ENCODE data around the gene CERS6.

Gene CERS6

GRCh38 chr2:168514692-168515091, 58.6 kb downstream of the CERS6 start:
- no peaks in the 10 kb centered on the region for H3K9me3 ChIP-seq (ENCODE audit: control insufficient read depth, low read length)
- H3K4me3 ChIP-seq (ENCODE audit: low read depth, low read length): no peak overlapping the region
- H3K4me2 ChIP-seq (ENCODE audit: low read length): no peak overlapping the region
- no peaks in the 10 kb centered on the region for H3K36me3 ChIP-seq (ENCODE audit: control insufficient read depth, insufficient read depth, low read length)
- H3K27ac ChIP-seq: no peak overlapping the region
- H3K79me2 ChIP-seq: no peaks in the 10 kb centered on the region
- no peaks in the 10 kb centered on the region for H3K27me3 ChIP-seq (ENCODE audit: control insufficient read depth, insufficient read depth, low read length)
- no peak overlapping the region for H2AFZ ChIP-seq
- TF ChIP-seq, protein P1, sequence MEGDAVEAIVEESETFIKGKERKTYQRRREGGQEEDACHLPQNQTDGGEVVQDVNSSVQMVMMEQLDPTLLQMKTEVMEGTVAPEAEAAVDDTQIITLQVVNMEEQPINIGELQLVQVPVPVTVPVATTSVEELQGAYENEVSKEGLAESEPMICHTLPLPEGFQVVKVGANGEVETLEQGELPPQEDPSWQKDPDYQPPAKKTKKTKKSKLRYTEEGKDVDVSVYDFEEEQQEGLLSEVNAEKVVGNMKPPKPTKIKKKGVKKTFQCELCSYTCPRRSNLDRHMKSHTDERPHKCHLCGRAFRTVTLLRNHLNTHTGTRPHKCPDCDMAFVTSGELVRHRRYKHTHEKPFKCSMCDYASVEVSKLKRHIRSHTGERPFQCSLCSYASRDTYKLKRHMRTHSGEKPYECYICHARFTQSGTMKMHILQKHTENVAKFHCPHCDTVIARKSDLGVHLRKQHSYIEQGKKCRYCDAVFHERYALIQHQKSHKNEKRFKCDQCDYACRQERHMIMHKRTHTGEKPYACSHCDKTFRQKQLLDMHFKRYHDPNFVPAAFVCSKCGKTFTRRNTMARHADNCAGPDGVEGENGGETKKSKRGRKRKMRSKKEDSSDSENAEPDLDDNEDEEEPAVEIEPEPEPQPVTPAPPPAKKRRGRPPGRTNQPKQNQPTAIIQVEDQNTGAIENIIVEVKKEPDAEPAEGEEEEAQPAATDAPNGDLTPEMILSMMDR (IDR thresholded peaks at IDR 0.05): no peak
- H3K9ac ChIP-seq: no peak overlapping the region
- H3K4me1 ChIP-seq: no peaks in the 10 kb centered on the region

DNA sequence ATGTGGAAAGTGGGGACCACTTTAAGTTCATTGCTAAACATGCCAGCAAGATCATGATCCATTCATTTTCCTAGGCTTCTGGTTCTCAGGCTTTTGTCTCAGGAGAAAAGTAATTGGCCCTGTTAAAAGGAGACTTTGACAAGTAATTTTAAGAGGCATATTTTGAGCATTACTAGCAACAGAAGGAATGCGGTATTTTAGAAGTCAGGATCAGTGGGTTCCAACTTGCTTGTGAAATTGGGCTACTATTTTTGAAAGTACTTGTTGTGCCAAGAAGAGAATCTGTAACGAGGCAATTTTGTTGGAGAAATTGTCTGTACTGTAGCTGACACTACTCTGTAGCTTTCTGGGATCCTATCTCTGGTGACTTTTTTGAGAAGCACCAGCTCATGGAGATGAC, 59.4 kb downstream of the CERS6 start:
- no peak overlapping the region for H3K4me3 ChIP-seq (ENCODE audit: low read depth, low read length)
- H3K27me3 ChIP-seq (ENCODE audit: control insufficient read depth, insufficient read depth, low read length): no peaks in the 10 kb centered on the region
- H3K36me3 ChIP-seq (ENCODE audit: control insufficient read depth, insufficient read depth, low read length): no peaks in the 10 kb centered on the region
- H3K27ac ChIP-seq: no peak overlapping the region
- H2AFZ ChIP-seq: no peak overlapping the region
- no peaks in the 10 kb centered on the region for H3K9me3 ChIP-seq (ENCODE audit: control insufficient read depth, low read length)
- no peaks in the 10 kb centered on the region for H3K79me2 ChIP-seq
- no peaks in the 10 kb centered on the region for H3K4me1 ChIP-seq
- TF ChIP-seq, protein P1 (IDR thresholded peaks at IDR 0.05): no peak
- no peak overlapping the region for H3K9ac ChIP-seq
- H3K4me2 ChIP-seq (ENCODE audit: low read length): no peak overlapping the region

DNA sequence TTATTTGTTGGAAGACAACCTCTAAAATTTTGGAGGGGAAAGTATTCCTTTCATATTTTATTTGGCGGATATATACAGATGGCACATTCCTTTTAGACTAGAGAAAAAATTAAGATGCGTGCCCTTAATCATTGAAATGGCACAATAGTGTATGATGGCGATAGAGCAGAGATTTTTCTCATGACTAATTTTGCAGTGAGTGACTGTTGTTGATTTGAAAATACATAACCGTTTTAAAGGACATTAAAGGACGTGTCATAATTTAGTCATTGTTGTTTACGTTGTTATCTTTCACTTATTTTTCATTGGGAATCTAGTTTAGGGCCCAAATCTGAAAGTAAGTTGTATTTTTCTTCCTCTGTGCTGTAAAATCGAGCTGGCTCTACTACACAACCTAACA, 61.7 kb downstream of the CERS6 start:
- no peak overlapping the region for H2AFZ ChIP-seq
- no peak overlapping the region for H3K4me3 ChIP-seq (ENCODE audit: low read depth, low read length)
- H3K9ac ChIP-seq: no peak overlapping the region
- H3K36me3 ChIP-seq (ENCODE audit: control insufficient read depth, insufficient read depth, low read length): no peaks in the 10 kb centered on the region
- no peaks in the 10 kb centered on the region for H3K4me1 ChIP-seq
- peaks cover 2% of the 10 kb centered on the region for H3K79me2 ChIP-seq
- no peak overlapping the region for H3K4me2 ChIP-seq (ENCODE audit: low read length)
- no peaks in the 10 kb centered on the region for H3K27me3 ChIP-seq (ENCODE audit: control insufficient read depth, insufficient read depth, low read length)
- TF ChIP-seq, protein P1 (IDR thresholded peaks at IDR 0.05): no peak
- no peaks in the 10 kb centered on the region for H3K9me3 ChIP-seq (ENCODE audit: control insufficient read depth, low read length)
- no peak overlapping the region for H3K27ac ChIP-seq

GRCh38 chr2:168518555-168519066, 62.5 kb downstream of the CERS6 start:
- Histone ChIP-seq H3K4me1 (no peaks in the 10 kb centered on the region), H3K9ac (no peak overlapping the region), H3K36me3 (ENCODE audit: control insufficient read depth, insufficient read depth, low read length) (no peaks in the 10 kb centered on the region), H3K4me3 (ENCODE audit: low read depth, low read length) (no peak overlapping the region), H2AFZ (no peak overlapping the region), H3K27ac (no peak overlapping the region), H3K79me2 (peaks cover 5% of the 10 kb centered on the region), H3K9me3 (ENCODE audit: control insufficient read depth, low read length) (no peaks in the 10 kb centered on the region), H3K4me2 (ENCODE audit: low read length) (no peak overlapping the region), H3K27me3 (ENCODE audit: control insufficient read depth, insufficient read depth, low read length) (no peaks in the 10 kb centered on the region)
- TF ChIP-seq, protein P1 (IDR thresholded peaks at IDR 0.05): no peak

- Histone ChIP-seq H3K4me3 (ENCODE audit: low read depth, low read length) (no peak overlapping the region), H3K9me3 (ENCODE audit: control insufficient read depth, low read length) (no peaks in the 10 kb centered on the region), H3K79me2 (peaks cover 10% of the 10 kb centered on the region), H2AFZ (no peak overlapping the region), H3K9ac (no peak overlapping the region), H3K27me3 (ENCODE audit: control insufficient read depth, insufficient read depth, low read length) (no peaks in the 10 kb centered on the region), H3K27ac (no peak overlapping the region), H3K4me1 (peaks cover 5% of the 10 kb centered on the region), H3K4me2 (ENCODE audit: low read length) (no peak overlapping the region), H3K36me3 (ENCODE audit: control insufficient read depth, insufficient read depth, low read length) (no peaks in the 10 kb centered on the region)
- TF ChIP-seq, protein P1 (IDR thresholded peaks at IDR 0.05): no peak
Observed at GRCh38 chr2:168519534-168520308, 63.6 kb downstream of the CERS6 start.

All from parathyroid adenoma (tissue), 2 donors.